Aorta (tissue), 5 donors: ENCODE results near the gene SLC9A8. TPM values are rescaled to one million over a fixed set of nuclear protein-coding genes. Genes with fewer than 3 reads are reported as not detected.
A peak's percentile ranks its signal among the peaks of the same experiment; 100 is the strongest.
"Not testable (repeated sequence)": the region's sequence is repeated elsewhere in the genome, so short reads cannot be mapped to it uniquely, and the experiment has no call there.

Experiments
- ATAC-seq: fragments of 200-7000 bp; cut with Tn5 transposase; one replicate; pipeline ENCODE4 v1.9.1; 2022; ENCODE audit warnings: moderate library complexity; ENCODE audit not compliant: low FRiP score
- DNase-seq, 2 donors: peaks; one replicate each; pipeline ENCODE4 v3.0.0-alpha.2; 2020
- H3K27ac ChIP-seq, 2 donors: one replicate each; pipeline ENCODE4 v1.5.1; 2013; ENCODE audit warnings: low read length in 2 of 2, mild to moderate bottlenecking in 2 of 2, moderate library complexity in 2 of 2, control low read depth in 1 of 2, inconsistent platforms in 1 of 2, low read depth in 1 of 2
- H3K27me3 ChIP-seq, 2 donors: one replicate each; pipeline ENCODE4 v1.6.1; 2013; ENCODE audit warnings: control low read depth in 1 of 2, low read length in 1 of 2, mild to moderate bottlenecking in 1 of 2, moderate library complexity in 1 of 2; ENCODE audit not compliant: insufficient read depth in 2 of 2, control insufficient read depth in 1 of 2
- H3K36me3 ChIP-seq, 2 donors: one replicate each; pipeline ENCODE4 v1.6.1; 2013; ENCODE audit warnings: control low read depth in 1 of 2, low read length in 1 of 2, mild to moderate bottlenecking in 1 of 2; ENCODE audit not compliant: insufficient read depth in 2 of 2, control insufficient read depth in 1 of 2
- H3K4me1 ChIP-seq, 2 donors: one replicate each; pipeline ENCODE4 v1.6.1; 2013; ENCODE audit warnings: low read length in 2 of 2, control low read depth in 1 of 2, mild to moderate bottlenecking in 1 of 2, moderate library complexity in 1 of 2; ENCODE audit not compliant: insufficient read depth in 2 of 2, control insufficient read depth in 1 of 2
- H3K4me3 ChIP-seq, 2 donors: one replicate each; pipeline ENCODE4 v1.5.1; 2013; ENCODE audit warnings: low read length in 2 of 2, control low read depth in 1 of 2, mild to moderate bottlenecking in 1 of 2
- H3K9me3 ChIP-seq: one replicate; pipeline ENCODE4 v1.6.1; 2013; ENCODE audit warnings: mild to moderate bottlenecking, low read length; ENCODE audit not compliant: control insufficient read depth
- WGBS, 2 donors: extraction: QIAGEN DNeasy Blood & Tissue Kit; methylation state at CpG; one replicate each; pipeline ENCODE4 v1.1.7; 2013; 5-methylcytosine and 5-hydroxymethylcytosine counted together
- intact Hi-C, 2 donors: fragments of 100-400 bp; cut with DNase I; formaldehyde crosslinking; loops; one replicate each; pipeline versions ENCODE4 v1.14.2 to v1.15.0; 2022
- polyA plus RNA-seq, 2 donors: library from polyadenylated mRNA; stranded (reverse); fragments of 200-250 nt; gene quantifications; one replicate each; pipeline ENCODE4 v1.2.3, GENCODE V29; 2013
- total RNA-seq, 2 donors: library from RNA; stranded (reverse); fragmentation: NEBNext Ultra II Directional; extraction: Animal tissue kit (Norgen Biotek cat#: 25700); gene quantifications; one replicate each; pipeline ENCODE4 v1.2.1, GENCODE V29; 2021
- donor health status: healthy with polysubstance abuse.
- donor health status: Bipolar disorder and iron deficiency.
- donor health status: DM: no; HTN: no; CAD: no.
- donor health status: DM: no; HTN: no; CAD: no.
- donor health status: DM: yes; HTN: yes; CAD: no.

SLC9A8 gene
- total and polyA plus RNA-seq, 4 donors = 2.8 to 14.6 (median 11.5) TPM

GRCh38 chr20:49770634-49771033 is 42.0 kb upstream of the SLC9A8 start:
- no peaks in the 10 kb centered on the region for H3K27me3 ChIP-seq
- 99 to 100% methylated on average over 1 of the region's 1 CpG for WGBS, 2 donors
- H3K4me1 ChIP-seq = peaks cover 4 to 5% of the 10 kb centered on the region in 2 donors
- H3K9me3 ChIP-seq = peaks cover 1% of the 10 kb centered on the region
- no peaks in the 10 kb centered on the region for H3K36me3 ChIP-seq
- ATAC-seq (no peak), DNase-seq (no peak)
- intact Hi-C loops = no loop called here
- H3K27ac ChIP-seq = no peak overlapping the region
- no peak overlapping the region for H3K4me3 ChIP-seq

- intact Hi-C loops, H3K27me3 ChIP-seq, H3K27ac ChIP-seq, DNase-seq, H3K4me3 ChIP-seq, H3K9me3 ChIP-seq, ATAC-seq, H3K36me3 ChIP-seq, H3K4me1 ChIP-seq: not testable (repeated sequence)
- WGBS, 2 donors = 95 to 96% methylated on average over 8 of the region's 8 CpGs
Measured at GRCh38 chr20:49774213-49774612, 38.4 kb upstream of the SLC9A8 start.

GRCh38 chr20:49775229-49775693 is 37.4 kb upstream of the SLC9A8 start:
- H3K4me1 ChIP-seq = peaks cover 0 to 1% of the 10 kb centered on the region in 2 donors
- intact Hi-C loops = no loop called here
- WGBS, 2 donors = 53 to 68% methylated on average over 5 of the region's 5 CpGs
- H3K9me3 ChIP-seq = no peaks in the 10 kb centered on the region
- DNase-seq = peak; percentile 62 to 80
- H3K27ac ChIP-seq = peak overlapping the region in 1 of 2 donors; percentile 3
- no peaks in the 10 kb centered on the region for H3K36me3 ChIP-seq
- ATAC-seq = peak; percentile 71
- no peaks in the 10 kb centered on the region for H3K27me3 ChIP-seq
- no peak overlapping the region for H3K4me3 ChIP-seq

- H3K4me1 ChIP-seq = peaks cover 0 to 1% of the 10 kb centered on the region in 2 donors
- no peaks in the 10 kb centered on the region for H3K36me3 ChIP-seq
- H3K27me3 ChIP-seq = no peaks in the 10 kb centered on the region
- intact Hi-C loops = no loop called here
- ATAC-seq = no peak
- H3K9me3 ChIP-seq = no peaks in the 10 kb centered on the region
- H3K4me3 ChIP-seq = no peak overlapping the region
- no peak overlapping the region for H3K27ac ChIP-seq
- no peak for DNase-seq
- 92 to 100% methylated on average over 1 of the region's 1 CpG for WGBS, 2 donors
Measured at GRCh38 chr20:49779972-49780371, 32.7 kb upstream of the SLC9A8 start.

GRCh38 chr20:49781676-49782075 is 31.0 kb upstream of the SLC9A8 start:
- Histone ChIP-seq H3K9me3 (no peaks in the 10 kb centered on the region), H3K4me3 (no peak overlapping the region), H3K27me3 (no peaks in the 10 kb centered on the region), H3K27ac (no peak overlapping the region), H3K4me1 (no peaks in the 10 kb centered on the region), H3K36me3 (no peaks in the 10 kb centered on the region)
- intact Hi-C loops = no loop called here
- DNase-seq = no peak
- WGBS, 2 donors = 86 to 91% methylated on average over 3 of the region's 3 CpGs
- no peak for ATAC-seq

GRCh38 chr20:49782439-49782838 is 30.2 kb upstream of the SLC9A8 start:
- intact Hi-C loops, H3K27me3 ChIP-seq, H3K4me3 ChIP-seq, H3K27ac ChIP-seq, H3K4me1 ChIP-seq, H3K9me3 ChIP-seq, ATAC-seq, H3K36me3 ChIP-seq, DNase-seq: not testable (repeated sequence)
- 96 to 98% methylated on average over 4 of the region's 4 CpGs for WGBS, 2 donors

- intact Hi-C loops = not testable (repeated sequence)
Measured at GRCh38 chr20:49783021-49783995, 29.3 kb upstream of the SLC9A8 start.

GRCh38 chr20:49784291-49784690 is 28.3 kb upstream of the SLC9A8 start:
- intact Hi-C loops = no loop called here
- H3K27ac ChIP-seq = no peak overlapping the region
- no peaks in the 10 kb centered on the region for H3K27me3 ChIP-seq
- H3K36me3 ChIP-seq = no peaks in the 10 kb centered on the region
- no peak overlapping the region for H3K4me3 ChIP-seq
- no peak for ATAC-seq
- WGBS, 2 donors = 46 to 56% methylated on average over 2 of the region's 2 CpGs
- DNase-seq = no peak
- no peaks in the 10 kb centered on the region for H3K9me3 ChIP-seq
- H3K4me1 ChIP-seq = no peaks in the 10 kb centered on the region

More at GRCh38 chr20:49783021-49783995, 29.3 kb upstream of the SLC9A8 start:
- H3K4me1 ChIP-seq, H3K27me3 ChIP-seq, H3K27ac ChIP-seq, ATAC-seq, DNase-seq, H3K36me3 ChIP-seq, H3K4me3 ChIP-seq, H3K9me3 ChIP-seq: not testable (repeated sequence)
- 90 to 91% methylated on average over 17 of the region's 17 CpGs for WGBS, 2 donors
